Cardiac muscle cell (in vitro differentiated cells and primary cell): ENCODE results near the gene ZDHHC9. TPM values are rescaled to one million over a fixed set of nuclear protein-coding genes. Genes with fewer than 3 reads are reported as not detected.

Experiments
- DNase-seq, 2 donors: peaks; one replicate each; pipeline versions ENCODE4 v3.0.0 to v3.0.0-alpha.2; 2010 to 2017; ENCODE audit warnings: low read depth in 1 of 2, low spot score in 1 of 2
- H3K27ac ChIP-seq: fragments of 200-600 bp; sonication (generic); 2 replicates; pipeline ENCODE4 v1.5.1; 2016
- H3K27me3 ChIP-seq: fragments of 200-600 bp; sonication (generic); 2 replicates; pipeline ENCODE4 v1.6.0; 2016; ENCODE audit warnings: control low read depth
- H3K36me3 ChIP-seq: fragments of 200-600 bp; sonication (generic); 2 replicates; pipeline ENCODE4 v1.5.1; 2016; ENCODE audit warnings: control low read depth
- H3K4me1 ChIP-seq: fragments of 200-600 bp; sonication (generic); 2 replicates; pipeline ENCODE4 v1.8.1; 2017; ENCODE audit warnings: low read depth, mild to moderate bottlenecking, mixed run types
- H3K4me3 ChIP-seq: fragments of 200-600 bp; sonication (generic); 2 replicates; pipeline ENCODE4 v1.5.1; 2016; ENCODE audit warnings: mild to moderate bottlenecking
- H3K9me3 ChIP-seq: fragments of 200-600 bp; sonication (generic); 2 replicates; pipeline ENCODE4 v1.5.1; 2017; ENCODE audit warnings: low read depth, mild to moderate bottlenecking, control low read depth
- CTCF ChIP-seq: IDR thresholded peaks from 2 replicates; pipeline ENCODE4 v1.5.1; 2012; ENCODE audit warnings: low read depth, mild to moderate bottlenecking, low read length
- polyA plus RNA-seq: library from polyadenylated mRNA; unstranded; fragments of >200 nt; fragmentation: Nextera tagmentation; extraction: Ambion mirVana; gene quantifications from 2 replicates; pipeline ENCODE4 v1.2.1, GENCODE V29; 2016
- total RNA-seq: library from RNA; depleted of rRNA; stranded (reverse); fragments of >200 nt; gene quantifications from 2 replicates; pipeline ENCODE4 v1.2.3, GENCODE V29; 2016

Gene ZDHHC9
- total and polyA plus RNA-seq, 2 experiments from 2014 or later = 9.9 to 15.5 TPM

- no peak for DNase-seq
- no peak for TF ChIP-seq CTCF
Measured at GRCh38 chrX:129755779-129756650, 87.7 kb downstream of the ZDHHC9 start.

GRCh38 chrX:129754056-129755024 is 89.3 kb downstream of the ZDHHC9 start:
- H3K9me3 ChIP-seq = no peaks in the 10 kb centered on the region
- H3K4me3 ChIP-seq = no peak overlapping the region
- no peaks in the 10 kb centered on the region for H3K27me3 ChIP-seq
- no peaks in the 10 kb centered on the region for H3K4me1 ChIP-seq
- peak; percentile 40 for TF ChIP-seq CTCF
- H3K36me3 ChIP-seq = no peaks in the 10 kb centered on the region
- H3K27ac ChIP-seq = no peak overlapping the region
- DNase-seq = no peak

More at GRCh38 chrX:129755779-129756650, 87.7 kb downstream of the ZDHHC9 start:
- no peaks in the 10 kb centered on the region for H3K9me3 ChIP-seq
- H3K36me3 ChIP-seq = no peaks in the 10 kb centered on the region
- no peak overlapping the region for H3K27ac ChIP-seq
- no peaks in the 10 kb centered on the region for H3K4me1 ChIP-seq
- no peak overlapping the region for H3K4me3 ChIP-seq
- H3K27me3 ChIP-seq = no peaks in the 10 kb centered on the region

Other genes starting within 250 kb of the ZDHHC9 start
- gene APLN, start 188.9 kb downstream of the ZDHHC9 start, total RNA-seq = 0.45 and 0.88 TPM in 2 replicates
- gene APLN, start 188.9 kb downstream of the ZDHHC9 start, polyA plus RNA-seq = 1.1 TPM in 1 of 2 replicates, not detected in the other
- gene XPNPEP2, start 104.9 kb downstream of the ZDHHC9 start, total RNA-seq = 0.18 TPM in 1 of 2 replicates, not detected in the other
- not detected in 2 replicates for gene XPNPEP2, start 104.9 kb downstream of the ZDHHC9 start, polyA plus RNA-seq
- not detected in 2 replicates for gene SASH3, start 63.9 kb downstream of the ZDHHC9 start, total RNA-seq
- 0.13 and 0.21 TPM in 2 replicates for gene SASH3, start 63.9 kb downstream of the ZDHHC9 start, polyA plus RNA-seq
- 7.4 and 11.8 TPM in 2 replicates for gene UTP14A, start 62.3 kb upstream of the ZDHHC9 start, total RNA-seq
- 4.7 and 7.8 TPM in 2 replicates for gene UTP14A, start 62.3 kb upstream of the ZDHHC9 start, polyA plus RNA-seq
- gene BCORL1, start 138.7 kb upstream of the ZDHHC9 start, total RNA-seq = 3.9 and 10.7 TPM in 2 replicates
- gene BCORL1, start 138.7 kb upstream of the ZDHHC9 start, polyA plus RNA-seq = 8.7 and 13.6 TPM in 2 replicates